GM20000 (cell line): ENCODE measurements around the gene RARA.
"Not testable (repeated sequence)": the region's sequence is repeated elsewhere in the genome, so short reads cannot be mapped to it uniquely, and the experiment has no call there.

Experiments used
- DNase-seq: peaks from one replicate; pipeline ENCODE4 v3.0.0; 2012; ENCODE audit warnings: low spot score
- CTCF ChIP-seq: IDR thresholded peaks from 2 replicates; pipeline ENCODE4 v1.5.1; 2012; ENCODE audit warnings: mild to moderate bottlenecking, control low read depth; ENCODE audit errors: extremely low read depth, missing control alignments

Gene RARA

GRCh38 chr17:40298726-40299125 is 10.3 kb upstream of the RARA start:
- no peak for TF ChIP-seq CTCF
- DNase-seq = no peak

GRCh38 chr17:40299159-40299757 is 9.7 kb upstream of the RARA start:
- not testable (repeated sequence) for DNase-seq

- DNase-seq = no peak
- TF ChIP-seq CTCF = no peak
These were observed 7.7 kb upstream of the RARA start for GRCh38 chr17:40301315-40301714.

GRCh38 chr17:40303009-40303657 is 5.8 kb upstream of the RARA start:
- peak; percentile 57 for DNase-seq
- peak; percentile 53 for TF ChIP-seq CTCF

GRCh38 chr17:40303708-40304551 is 5.0 kb upstream of the RARA start:
- DNase-seq = no peak
- TF ChIP-seq CTCF = no peak

- not testable (repeated sequence) for DNase-seq
These were observed 4.5 kb upstream of the RARA start for GRCh38 chr17:40304552-40304863.

- not testable (repeated sequence) for DNase-seq
These were observed 4.1 kb upstream of the RARA start for GRCh38 chr17:40304866-40305265.

GRCh38 chr17:40306395-40306794 is 2.6 kb upstream of the RARA start:
- TF ChIP-seq CTCF = no peak
- DNase-seq = no peak
